Left ventricle myocardium inferior (tissue), 1 donor: ENCODE measurements around the gene ABCB6. TPM values are rescaled to one million over a fixed set of nuclear protein-coding genes. Genes with fewer than 3 reads are reported as not detected.
A peak's percentile ranks its signal among the peaks of the same experiment; 100 is the strongest.

Source experiments
- DNase-seq: peaks from one replicate; pipeline ENCODE4 v3.0.0-alpha.2; 2020
- H3K27ac ChIP-seq: fragments of 200-600 bp; replicated peaks from 2 replicates; pipeline ENCODE4 v1.8.0; 2021
- H3K27me3 ChIP-seq: fragments of 200-600 bp; 2 replicates; pipeline ENCODE4 v1.8.0; 2021; ENCODE audit warnings: low read depth
- H3K36me3 ChIP-seq: fragments of 200-600 bp; 2 replicates; pipeline ENCODE4 v1.8.0; 2021
- H3K4me1 ChIP-seq: fragments of 200-600 bp; 2 replicates; pipeline ENCODE4 v1.8.0; 2021
- H3K4me3 ChIP-seq: fragments of 200-600 bp; 2 replicates; pipeline ENCODE4 v1.8.0; 2021; ENCODE audit warnings: mild to moderate bottlenecking, moderate library complexity
- H3K9me3 ChIP-seq: fragments of 200-600 bp; replicated peaks from 2 replicates; pipeline ENCODE4 v1.8.0; 2021
- CTCF ChIP-seq: fragments of 200-600 bp; IDR thresholded peaks from 2 replicates; pipeline ENCODE4 v1.8.0; 2021; ENCODE audit warnings: antibody characterized with exemption, mild to moderate bottlenecking, borderline replicate concordance
- intact Hi-C: fragments of 100-400 bp; cut with micrococcal nuclease; formaldehyde crosslinking; loops from one replicate; pipeline ENCODE4 v1.11.0; 2022
- total RNA-seq: library from RNA; stranded (reverse); fragmentation: NEBNext Ultra II Directional; extraction: Animal tissue kit (Norgen Biotek cat#: 25700); gene quantifications from one replicate; pipeline ENCODE4 v1.2.1, GENCODE V29; 2021
- donor health status: DM: no; HTN: yes; CAD: no; lungs with severe emphysema.

ABCB6 gene
- total RNA-seq, 1 donor from 2014 or later = 21.5 TPM

GRCh38 chr2:219246559-219246958 lies 27.8 kb upstream of the ABCB6 start:
- H3K4me3 ChIP-seq = peak overlapping the region; percentile 81
- no peak for DNase-seq
- H3K9me3 ChIP-seq = no peaks in the 10 kb centered on the region
- peaks cover 66% of the 10 kb centered on the region for H3K4me1 ChIP-seq
- no peak for TF ChIP-seq CTCF
- intact Hi-C loops = no loop called here
- peak overlapping the region; percentile 93 for H3K27ac ChIP-seq
- H3K27me3 ChIP-seq = no peaks in the 10 kb centered on the region
- peaks cover 36% of the 10 kb centered on the region for H3K36me3 ChIP-seq

- no peak for DNase-seq
- Histone ChIP-seq H3K27me3 (no peaks in the 10 kb centered on the region), H3K4me1 (peaks cover 62% of the 10 kb centered on the region), H3K36me3 (peaks cover 29% of the 10 kb centered on the region), H3K9me3 (no peaks in the 10 kb centered on the region), H3K4me3 (peak overlapping the region; percentile 81), H3K27ac (peak overlapping the region; percentile 93)
- intact Hi-C loops = no loop called here
- TF ChIP-seq CTCF = no peak
Observed at GRCh38 chr2:219245899-219246230, 27.1 kb upstream of the ABCB6 start.

- peaks cover 57% of the 10 kb centered on the region for H3K4me1 ChIP-seq
- intact Hi-C loops = no loop called here
Observed at GRCh38 chr2:219245148-219245898, 26.6 kb upstream of the ABCB6 start, which contains the start of the genes GLB1L and STK16. Gene GLB1L (minus strand): TSS chr2:219245444. CDS start chr2:219243573, 1,871 bp downstream. Gene STK16 (plus strand): TSS chr2:219245479. CDS start chr2:219246000, 521 bp downstream.

GRCh38 chr2:219244789-219245147 lies 26.0 kb upstream of the ABCB6 start:
- Histone ChIP-seq H3K9me3 (no peaks in the 10 kb centered on the region), H3K4me3 (peak overlapping the region; percentile 81), H3K27me3 (no peaks in the 10 kb centered on the region), H3K27ac (peak overlapping the region; percentile 93), H3K36me3 (peaks cover 18% of the 10 kb centered on the region), H3K4me1 (peaks cover 52% of the 10 kb centered on the region)
- TF ChIP-seq CTCF = no peak
- intact Hi-C loops = no loop called here
- no peak for DNase-seq

More at GRCh38 chr2:219245148-219245898, 26.6 kb upstream of the ABCB6 start, which contains the start of the genes GLB1L and STK16:
- Histone ChIP-seq H3K4me3 (peak within 1 kb of the TSS; percentile 81), H3K27me3 (no peaks in the 10 kb centered on the region), H3K27ac (peak within 1 kb of the TSS; percentile 93), H3K36me3 (peaks cover 23% of the 10 kb centered on the region), H3K9me3 (no peaks in the 10 kb centered on the region)
- no peak for TF ChIP-seq CTCF
- peak; percentile 96 for DNase-seq

- no peaks in the 10 kb centered on the region for H3K9me3 ChIP-seq
- no peak for TF ChIP-seq CTCF
- H3K27me3 ChIP-seq = no peaks in the 10 kb centered on the region
- no peak overlapping the region for H3K27ac ChIP-seq
- H3K4me1 ChIP-seq = peaks cover 37% of the 10 kb centered on the region
- H3K4me3 ChIP-seq = peak overlapping the region; percentile 41
- intact Hi-C loops = no loop called here
- no peak for DNase-seq
- H3K36me3 ChIP-seq = peaks cover 18% of the 10 kb centered on the region
Observed at GRCh38 chr2:219243291-219243761, 24.6 kb upstream of the ABCB6 start.
